DMS79 (cell line): Measurements from ENCODE around the gene TMEM63B.
A peak's percentile ranks its signal among the peaks of the same experiment; 100 is the strongest.
"Not testable (repeated sequence)": the region's sequence is repeated elsewhere in the genome, so short reads cannot be mapped to it uniquely, and the experiment has no call there.

ENCODE experiments used
- DNase-seq: peaks from one replicate; lab custom pipeline; 2025; lab: John Stamatoyannopoulos, UW

TMEM63B gene

GRCh38 chr6:44171899-44172546, 44.7 kb downstream of the TMEM63B start:
- no peak for DNase-seq

GRCh38 chr6:44172731-44173500, 45.6 kb downstream of the TMEM63B start:
- DNase-seq = peak; percentile 19

GRCh38 chr6:44176130-44176761, 48.9 kb downstream of the TMEM63B start:
- DNase-seq = no peak

- DNase-seq = no peak
Measured at GRCh38 chr6:44176762-44177509, 49.6 kb downstream of the TMEM63B start.

- no peak for DNase-seq
Measured at GRCh38 chr6:44177691-44178423, 50.5 kb downstream of the TMEM63B start.

- DNase-seq = no peak
Measured at GRCh38 chr6:44178424-44179071, 51.2 kb downstream of the TMEM63B start.

- no peak for DNase-seq
Measured at GRCh38 chr6:44179072-44179536, 51.8 kb downstream of the TMEM63B start.

- DNase-seq = no peak
Measured at GRCh38 chr6:44179648-44180047, 52.3 kb downstream of the TMEM63B start.

GRCh38 chr6:44180406-44180805, 53.1 kb downstream of the TMEM63B start:
- no peak for DNase-seq

GRCh38 chr6:44180886-44181285, 53.5 kb downstream of the TMEM63B start:
- no peak for DNase-seq

GRCh38 chr6:44181784-44182183, 54.4 kb downstream of the TMEM63B start:
- DNase-seq = not testable (repeated sequence)

- DNase-seq = no peak
Measured at GRCh38 chr6:44182911-44183390, 55.6 kb downstream of the TMEM63B start.

GRCh38 chr6:44183783-44184182, 56.4 kb downstream of the TMEM63B start:
- DNase-seq = no peak

- not testable (repeated sequence) for DNase-seq
Measured at GRCh38 chr6:44185356-44185755, 58.0 kb downstream of the TMEM63B start.

- DNase-seq = no peak
Measured at GRCh38 chr6:44185953-44186634, 58.7 kb downstream of the TMEM63B start.

GRCh38 chr6:44186635-44187025, 59.3 kb downstream of the TMEM63B start:
- DNase-seq = no peak

GRCh38 chr6:44188819-44189218, 61.5 kb downstream of the TMEM63B start:
- no peak for DNase-seq

- DNase-seq = no peak
Measured at GRCh38 chr6:44189257-44189656, 61.9 kb downstream of the TMEM63B start.

- DNase-seq = no peak
Measured at GRCh38 chr6:44190715-44191114, 63.4 kb downstream of the TMEM63B start.

GRCh38 chr6:44192428-44193041, 65.2 kb downstream of the TMEM63B start:
- peak; percentile 4 for DNase-seq
